Breast epithelium (tissue), 4 donors: ENCODE results near the gene FXYD1. TPM values are rescaled to one million over a fixed set of nuclear protein-coding genes. Genes with fewer than 3 reads are reported as not detected.
"Not testable (repeated sequence)": the region's sequence is repeated elsewhere in the genome, so short reads cannot be mapped to it uniquely, and the experiment has no call there.

Source experiments
- DNase-seq, 2 donors: peaks; one replicate each; pipeline ENCODE4 v3.0.0-alpha.2; 2019; ENCODE audit warnings: low spot score in 2 of 2
- H3K27ac ChIP-seq, 2 donors: fragments of 200-600 bp; sonication (generic) in 1 of 2; one replicate each; pipeline ENCODE4 v1.5.1; 2016 to 2019; ENCODE audit warnings: mild to moderate bottlenecking in 1 of 2
- H3K27me3 ChIP-seq, 2 donors: fragments of 200-600 bp; sonication (generic) in 1 of 2; one replicate each; pipeline versions ENCODE4 v1.5.1 to v1.6.0; 2017 to 2019; ENCODE audit warnings: control low read depth in 1 of 2, mild to moderate bottlenecking in 1 of 2
- H3K36me3 ChIP-seq: fragments of 200-600 bp; one replicate; pipeline ENCODE4 v1.5.1; 2019
- H3K4me1 ChIP-seq, 2 donors: fragments of 200-600 bp; sonication (generic); one replicate each; pipeline ENCODE4 v1.5.1; 2016 to 2019; ENCODE audit warnings: control low read depth in 1 of 2
- H3K4me3 ChIP-seq, 3 donors: fragments of 200-600 bp; sonication (generic); 1 replicate in 2 of 3; 2 replicates in 1 of 3; pipeline ENCODE4 v1.5.1; 2016 to 2019; ENCODE audit warnings: mild to moderate bottlenecking in 3 of 3, moderate library complexity in 2 of 3
- H3K9me3 ChIP-seq, 2 donors: fragments of 200-600 bp; sonication (generic) in 1 of 2; one replicate each; pipeline ENCODE4 v1.5.1; 2016 to 2019; ENCODE audit warnings: control low read depth in 1 of 2
- POLR2A ChIP-seq: fragments of 450-650 bp; IDR thresholded peaks from one replicate; pipeline ENCODE4 v1.6.1; 2016; ENCODE audit warnings: antibody characterized with exemption, mild to moderate bottlenecking, moderate library complexity
- POLR2AphosphoS5 ChIP-seq, 3 donors: sonication (generic); formaldehyde crosslinking; IDR thresholded peaks; one replicate each; pipeline ENCODE4 v1.6.1; 2017; ENCODE audit warnings: antibody characterized with exemption in 3 of 3
- intact Hi-C: fragments of 100-400 bp; cut with DNase I; formaldehyde crosslinking; loops from one replicate; pipeline ENCODE4 v1.15.1; 2023; ENCODE audit warnings: low total_unique reads
- total RNA-seq, 3 donors: library from RNA; depleted of rRNA; stranded (reverse); fragments of >200 nt; gene quantifications; one replicate each; pipeline ENCODE4 v1.1.0, GENCODE V29; 2016
- TF ChIP-seq, protein P1 (sequence below), 3 donors: fragments of 450-650 bp; IDR thresholded peaks; one replicate each; pipeline ENCODE4 v1.5.1; 2016 to 2017; ENCODE audit warnings: antibody characterized with exemption in 3 of 3, mild to moderate bottlenecking in 3 of 3, moderate library complexity in 3 of 3

The FXYD1 gene
- total RNA-seq, 3 donors from 2014 or later = 15.5 to 75.5 (median 34.7) TPM

DNA sequence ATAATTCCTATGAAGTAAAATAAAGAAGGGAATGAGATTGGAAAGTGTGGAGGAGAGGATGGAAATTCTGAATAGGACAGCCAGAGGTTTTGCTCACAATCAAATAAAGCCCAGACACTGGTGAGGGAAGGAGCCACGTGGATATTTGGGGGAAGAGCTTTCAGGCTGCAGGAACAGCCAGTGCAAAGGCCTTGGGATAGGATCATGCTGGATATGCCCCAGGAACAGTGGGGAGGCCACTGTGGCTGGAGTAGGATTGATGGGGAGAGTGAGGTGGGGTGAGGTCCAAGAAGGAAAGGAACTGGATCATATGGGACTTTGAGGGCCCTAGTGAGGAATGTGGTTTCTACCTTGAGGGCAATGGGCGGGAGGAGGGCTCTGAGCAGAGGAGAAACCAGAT is 11.8 kb downstream of the FXYD1 start:
- H3K36me3 ChIP-seq = no peaks in the 10 kb centered on the region
- no peak overlapping the region for H3K4me3 ChIP-seq
- no peaks in the 10 kb centered on the region for H3K27me3 ChIP-seq
- intact Hi-C loops = loop anchor here (10.0 kb wide), 1 partner anchor 114 kb away; the partner anchor contains the start of gene USF2
- no peak for DNase-seq
- TF ChIP-seq POLR2A (no peak), POLR2AphosphoS5 (IDR thresholded peaks at IDR 0.05) (no peak)
- TF ChIP-seq, protein P1, sequence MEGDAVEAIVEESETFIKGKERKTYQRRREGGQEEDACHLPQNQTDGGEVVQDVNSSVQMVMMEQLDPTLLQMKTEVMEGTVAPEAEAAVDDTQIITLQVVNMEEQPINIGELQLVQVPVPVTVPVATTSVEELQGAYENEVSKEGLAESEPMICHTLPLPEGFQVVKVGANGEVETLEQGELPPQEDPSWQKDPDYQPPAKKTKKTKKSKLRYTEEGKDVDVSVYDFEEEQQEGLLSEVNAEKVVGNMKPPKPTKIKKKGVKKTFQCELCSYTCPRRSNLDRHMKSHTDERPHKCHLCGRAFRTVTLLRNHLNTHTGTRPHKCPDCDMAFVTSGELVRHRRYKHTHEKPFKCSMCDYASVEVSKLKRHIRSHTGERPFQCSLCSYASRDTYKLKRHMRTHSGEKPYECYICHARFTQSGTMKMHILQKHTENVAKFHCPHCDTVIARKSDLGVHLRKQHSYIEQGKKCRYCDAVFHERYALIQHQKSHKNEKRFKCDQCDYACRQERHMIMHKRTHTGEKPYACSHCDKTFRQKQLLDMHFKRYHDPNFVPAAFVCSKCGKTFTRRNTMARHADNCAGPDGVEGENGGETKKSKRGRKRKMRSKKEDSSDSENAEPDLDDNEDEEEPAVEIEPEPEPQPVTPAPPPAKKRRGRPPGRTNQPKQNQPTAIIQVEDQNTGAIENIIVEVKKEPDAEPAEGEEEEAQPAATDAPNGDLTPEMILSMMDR (IDR thresholded peaks at IDR 0.05) = no peak
- no peaks in the 10 kb centered on the region for H3K9me3 ChIP-seq
- H3K27ac ChIP-seq = no peak overlapping the region
- no peaks in the 10 kb centered on the region for H3K4me1 ChIP-seq

DNA sequence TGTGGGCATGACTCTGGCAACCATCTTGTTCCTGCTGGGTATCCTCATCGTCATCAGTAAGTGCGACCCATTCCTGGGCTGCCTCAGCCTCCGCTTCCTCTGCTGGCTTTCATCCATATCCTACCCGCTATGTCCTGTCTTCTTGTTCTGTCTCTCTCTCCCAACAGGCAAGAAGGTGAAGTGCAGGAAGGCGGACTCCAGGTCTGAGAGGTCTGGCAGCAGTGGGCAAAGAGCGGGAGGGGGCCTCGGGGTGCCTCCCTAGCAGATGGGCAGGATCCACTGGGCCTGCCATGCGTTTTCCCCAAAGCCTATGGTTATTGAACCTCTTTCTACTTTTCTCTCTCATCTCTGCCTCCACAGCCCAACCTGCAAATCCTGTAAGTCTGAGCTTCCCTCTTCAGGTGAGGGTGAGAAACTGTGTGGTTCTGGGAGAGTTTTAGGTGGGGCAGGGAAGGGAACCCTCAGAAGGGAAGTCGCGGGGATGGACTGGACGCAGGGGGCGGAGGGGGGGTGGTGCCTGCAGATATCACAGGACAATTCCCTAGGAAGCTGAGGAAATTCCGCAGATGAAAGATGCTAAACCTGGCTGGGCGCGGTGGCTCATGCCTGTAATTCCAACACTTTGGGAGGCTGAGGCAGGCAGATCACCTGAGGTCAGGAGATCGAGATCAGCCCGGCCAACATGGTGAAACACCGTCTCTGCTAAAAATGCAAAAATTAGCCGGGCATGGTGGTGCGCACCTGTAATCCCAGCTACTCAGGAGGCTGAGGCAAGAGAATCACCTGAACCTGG is 12.8 kb downstream of the FXYD1 start:
- TF ChIP-seq, protein P1 (IDR thresholded peaks at IDR 0.05) = no peak
- TF ChIP-seq POLR2AphosphoS5 (IDR thresholded peaks at IDR 0.05) = no peak
- TF ChIP-seq POLR2A = no peak
- H3K27me3 ChIP-seq = no peaks in the 10 kb centered on the region
- no peaks in the 10 kb centered on the region for H3K4me1 ChIP-seq
- no peaks in the 10 kb centered on the region for H3K9me3 ChIP-seq
- no peak for DNase-seq
- H3K27ac ChIP-seq = no peak overlapping the region
- no peaks in the 10 kb centered on the region for H3K36me3 ChIP-seq
- intact Hi-C loops = loop anchor here (10.0 kb wide), 1 partner anchor 113 kb away; the partner anchor contains the start of gene USF2
- H3K4me3 ChIP-seq = no peak overlapping the region

DNA sequence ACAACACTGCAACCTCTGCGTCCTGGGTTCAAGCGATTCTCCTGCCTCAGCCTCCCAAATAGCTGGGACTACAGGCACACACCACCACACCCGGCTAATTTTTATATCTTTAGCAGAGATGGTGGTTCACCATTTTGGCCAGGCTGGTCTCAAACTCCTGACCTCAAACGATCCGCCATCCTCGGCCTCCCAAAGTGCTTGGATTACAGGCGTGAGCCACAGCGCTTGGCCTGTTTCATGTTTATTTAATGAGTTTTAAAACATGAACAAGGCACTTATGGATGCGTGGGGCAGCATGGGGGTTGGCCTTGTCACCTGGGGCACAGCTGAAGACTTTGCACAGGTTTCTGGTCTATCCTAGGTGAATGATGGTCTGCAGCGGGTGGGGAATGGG is 14.5 kb downstream of the FXYD1 start:
- DNase-seq, H3K27ac ChIP-seq, H3K36me3 ChIP-seq, H3K9me3 ChIP-seq, H3K4me1 ChIP-seq, H3K27me3 ChIP-seq: not testable (repeated sequence)
- H3K4me3 ChIP-seq = peak overlapping the region in 1 of 3 donors; percentile 82
- intact Hi-C loops = loop anchor here (10.0 kb wide), 1 partner anchor 112 kb away; the partner anchor contains the start of gene USF2

DNA sequence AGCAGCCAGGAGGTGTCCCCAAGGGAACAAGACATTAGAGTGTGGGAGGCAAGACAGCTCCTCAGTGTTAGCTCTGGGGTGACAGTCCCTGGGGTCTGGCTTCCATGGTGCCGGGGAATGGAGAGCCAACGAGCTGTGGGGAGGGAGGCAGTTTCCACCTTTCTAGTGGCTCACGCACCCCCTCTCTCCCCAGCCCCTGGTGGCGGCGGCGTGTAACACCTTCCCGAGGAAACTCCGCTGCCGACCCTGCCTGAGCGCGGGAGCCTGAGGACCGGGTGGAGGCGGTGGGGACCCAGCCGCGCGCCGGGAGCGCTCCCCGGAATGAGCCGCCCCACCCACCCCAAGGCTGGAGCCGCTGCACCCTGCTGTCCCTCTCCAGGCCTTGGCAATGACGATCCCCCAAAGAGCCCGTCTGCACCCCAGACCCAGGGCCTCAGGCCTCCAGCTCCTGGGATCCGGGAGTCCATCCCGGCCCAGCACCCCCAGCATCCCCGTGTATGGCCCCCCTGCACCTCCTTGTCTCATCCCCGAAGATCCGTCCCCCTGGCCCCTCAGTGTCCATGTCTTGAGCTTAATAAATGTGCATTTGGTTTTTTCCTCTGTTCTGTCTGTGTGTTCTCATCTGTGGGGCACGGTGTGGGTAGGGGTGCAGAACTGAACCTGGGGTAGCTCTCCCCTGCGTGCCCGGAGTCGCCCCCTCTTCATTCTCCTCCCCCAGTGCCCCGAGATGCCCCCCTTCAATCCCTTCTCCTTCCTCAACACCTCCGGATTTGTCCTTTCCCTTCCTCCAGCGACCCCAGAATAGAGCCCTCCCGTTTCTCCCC is 15.3 kb downstream of the FXYD1 start:
- Histone ChIP-seq H3K27me3 (no peaks in the 10 kb centered on the region), H3K4me3 (peak overlapping the region; percentile 69 to 82 (median 75)), H3K4me1 (no peaks in the 10 kb centered on the region), H3K27ac (peak overlapping the region; percentile 77 to 85), H3K9me3 (no peaks in the 10 kb centered on the region), H3K36me3 (no peaks in the 10 kb centered on the region)
- TF ChIP-seq POLR2A (no peak), POLR2AphosphoS5 (IDR thresholded peaks at IDR 0.05) (no peak)
- TF ChIP-seq, protein P1 (IDR thresholded peaks at IDR 0.05) = peak; percentile 58 to 69 (median 64)
- DNase-seq = no peak
- intact Hi-C loops = loop anchor here (10.0 kb wide), 1 partner anchor 111 kb away; the partner anchor contains the start of gene USF2

DNA sequence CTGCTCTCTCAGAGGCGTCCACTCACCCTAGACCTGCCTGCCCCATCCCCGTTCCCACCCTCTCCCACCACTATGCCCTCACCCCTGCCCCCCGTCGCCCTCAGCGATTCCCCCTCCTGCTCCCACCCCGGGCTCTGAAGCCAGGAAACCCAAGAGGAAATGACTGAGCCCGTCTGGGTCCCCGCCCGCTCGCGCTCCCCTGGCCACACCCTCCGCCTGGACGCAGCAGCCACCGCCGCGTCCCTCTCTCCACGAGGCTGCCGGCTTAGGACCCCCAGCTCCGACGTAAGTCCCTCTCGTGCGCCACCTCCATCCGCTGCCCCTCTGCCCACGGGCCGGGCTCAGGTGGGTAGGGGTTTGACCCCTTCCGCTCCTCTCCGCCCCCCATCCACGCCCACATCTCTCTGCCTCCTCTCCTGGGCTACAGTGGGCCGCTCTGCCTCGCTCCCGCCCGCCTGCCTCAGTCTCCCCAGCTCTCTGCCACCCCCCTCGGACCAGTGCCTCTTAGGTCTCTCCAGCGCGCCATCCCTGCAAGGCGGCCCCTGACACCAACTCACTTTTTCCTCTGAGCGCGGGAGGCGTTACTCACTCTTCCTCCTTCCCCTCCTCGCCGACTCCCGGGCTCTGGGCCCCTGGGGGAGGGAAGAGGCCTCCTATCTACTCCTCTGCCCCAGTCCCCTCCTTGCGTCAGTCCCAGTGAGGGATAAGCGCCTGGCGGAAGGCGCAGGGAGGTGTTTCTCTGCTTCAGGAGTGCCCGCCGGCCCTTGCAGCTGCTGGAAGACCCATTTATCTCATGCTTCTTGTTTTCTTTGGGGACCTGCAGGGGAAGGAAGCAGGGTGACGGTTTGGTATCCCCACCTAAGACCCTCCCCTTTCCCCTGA is 16.1 kb downstream of the FXYD1 start, which contains the start of gene FXYD5:
Gene FXYD5, plus strand, starts transcription at position 211 of the 882 bp plus-strand sequence. CDS start 816 bp downstream, outside the sequence.
- peak in 1 of 2 donors; percentile 72 for DNase-seq
- H3K36me3 ChIP-seq = no peaks in the 10 kb centered on the region
- intact Hi-C loops = loop anchor here (10.0 kb wide), 1 partner anchor 110 kb away; the partner anchor contains the start of gene USF2
- no peaks in the 10 kb centered on the region for H3K4me1 ChIP-seq
- H3K4me3 ChIP-seq = peak within 1 kb of the TSS; percentile 69 to 82 (median 75)
- H3K27ac ChIP-seq = peak within 1 kb of the TSS; percentile 77 to 85
- no peaks in the 10 kb centered on the region for H3K27me3 ChIP-seq
- no peaks in the 10 kb centered on the region for H3K9me3 ChIP-seq
- TF ChIP-seq POLR2AphosphoS5 (IDR thresholded peaks at IDR 0.05) = peak in 2 of 3 donors; percentile 11 to 19
- TF ChIP-seq, protein P1 (IDR thresholded peaks at IDR 0.05) = peak in 1 of 3 donors; percentile 24
- no peak for TF ChIP-seq POLR2A
